CD8-positive, alpha-beta memory T cell (primary cell): Measurements from ENCODE around the gene HOXC5. TPM values are rescaled to one million over a fixed set of nuclear protein-coding genes. Genes with fewer than 3 reads are reported as not detected.

Source experiments
- CTCF ChIA-PET: fragments of 350-600 bp; sonication (Branson Sonifier 250); formaldehyde crosslinking; loops from one replicate; lab custom pipeline; 2021; ENCODE audit warnings: antibody characterized with exemption; lab: Charles Lee
- POLR2A ChIA-PET: fragments of 350-600 bp; sonication (Branson Sonifier 250); formaldehyde crosslinking; loops from one replicate; lab custom pipeline; 2021; ENCODE audit warnings: antibody characterized with exemption; lab: Charles Lee
- DNase-seq, 5 donors: peaks; one replicate each; pipeline versions ENCODE4 v3.0.0 to v3.0.0-alpha.2; 2020 to 2022; ENCODE audit warnings: mixed read lengths in 1 of 5
- H3K27ac ChIP-seq: one replicate; pipeline ENCODE4 v1.7.0; 2013; ENCODE audit warnings: low read depth, mild to moderate bottlenecking, low read length, moderate library complexity
- H3K27me3 ChIP-seq: 2 replicates; pipeline ENCODE4 v1.7.0; 2013; ENCODE audit warnings: low read length, mild to moderate bottlenecking; ENCODE audit not compliant: insufficient read depth, poor library complexity, severe bottlenecking
- H3K36me3 ChIP-seq: 2 replicates; pipeline ENCODE4 v1.7.0; 2013; ENCODE audit warnings: mild to moderate bottlenecking, low read length, moderate library complexity; ENCODE audit not compliant: insufficient read depth
- H3K4me1 ChIP-seq: 2 replicates; pipeline ENCODE4 v1.7.0; 2013; ENCODE audit warnings: mild to moderate bottlenecking, low read length, moderate library complexity; ENCODE audit not compliant: insufficient read depth
- H3K4me3 ChIP-seq: 2 replicates; pipeline ENCODE4 v1.7.0; 2013; ENCODE audit warnings: mild to moderate bottlenecking, low read length
- H3K9me3 ChIP-seq: 2 replicates; pipeline ENCODE4 v1.7.0; 2013; ENCODE audit warnings: mild to moderate bottlenecking, low read length
- H3K27ac Mint-ChIP-seq, 8 donors: one replicate each; pipeline ENCODE4 v1.8.0; 2020 to 2021; ENCODE audit warnings: mixed read lengths in 8 of 8, mild to moderate bottlenecking in 6 of 8, inconsistent platforms in 3 of 8, moderate library complexity in 3 of 8
- H3K27me3 Mint-ChIP-seq, 2 donors: one replicate each; pipeline ENCODE4 v1.8.0; 2020 to 2021; ENCODE audit warnings: mixed read lengths in 2 of 2, mild to moderate bottlenecking in 1 of 2, moderate library complexity in 1 of 2
- H3K36me3 Mint-ChIP-seq, 3 donors: one replicate each; pipeline ENCODE4 v1.8.0; 2020 to 2021; ENCODE audit warnings: mixed read lengths in 3 of 3, inconsistent platforms in 1 of 3, mild to moderate bottlenecking in 1 of 3
- H3K4me1 Mint-ChIP-seq, 3 donors: one replicate each; pipeline ENCODE4 v1.8.0; 2020 to 2021; ENCODE audit warnings: mixed read lengths in 3 of 3, inconsistent platforms in 1 of 3, mild to moderate bottlenecking in 1 of 3
- H3K4me3 Mint-ChIP-seq, 7 donors: one replicate each; pipeline ENCODE4 v1.8.0; 2020 to 2021; ENCODE audit warnings: mixed read lengths in 7 of 7, mild to moderate bottlenecking in 6 of 7, moderate library complexity in 4 of 7, inconsistent platforms in 2 of 7
- H3K9me3 Mint-ChIP-seq, 5 donors: one replicate each; pipeline ENCODE4 v1.8.0; 2020 to 2022; ENCODE audit warnings: mixed read lengths in 5 of 5, mild to moderate bottlenecking in 3 of 5, moderate library complexity in 2 of 5, inconsistent platforms in 1 of 5
- polyA plus RNA-seq: library from polyadenylated mRNA; unstranded; fragments of 300-500 nt; fragmentation: Illumina TruSeq; gene quantifications from one replicate; pipeline ENCODE4 v1.2.3, GENCODE V29; 2021
- total RNA-seq, 2 experiments: library from RNA; stranded (reverse); gene quantifications; one replicate each; pipeline ENCODE4 v1.2.3, GENCODE V29; 2021

The HOXC5 gene
- total and polyA plus RNA-seq, 3 experiments from 2014 or later, result not detected

DNA sequence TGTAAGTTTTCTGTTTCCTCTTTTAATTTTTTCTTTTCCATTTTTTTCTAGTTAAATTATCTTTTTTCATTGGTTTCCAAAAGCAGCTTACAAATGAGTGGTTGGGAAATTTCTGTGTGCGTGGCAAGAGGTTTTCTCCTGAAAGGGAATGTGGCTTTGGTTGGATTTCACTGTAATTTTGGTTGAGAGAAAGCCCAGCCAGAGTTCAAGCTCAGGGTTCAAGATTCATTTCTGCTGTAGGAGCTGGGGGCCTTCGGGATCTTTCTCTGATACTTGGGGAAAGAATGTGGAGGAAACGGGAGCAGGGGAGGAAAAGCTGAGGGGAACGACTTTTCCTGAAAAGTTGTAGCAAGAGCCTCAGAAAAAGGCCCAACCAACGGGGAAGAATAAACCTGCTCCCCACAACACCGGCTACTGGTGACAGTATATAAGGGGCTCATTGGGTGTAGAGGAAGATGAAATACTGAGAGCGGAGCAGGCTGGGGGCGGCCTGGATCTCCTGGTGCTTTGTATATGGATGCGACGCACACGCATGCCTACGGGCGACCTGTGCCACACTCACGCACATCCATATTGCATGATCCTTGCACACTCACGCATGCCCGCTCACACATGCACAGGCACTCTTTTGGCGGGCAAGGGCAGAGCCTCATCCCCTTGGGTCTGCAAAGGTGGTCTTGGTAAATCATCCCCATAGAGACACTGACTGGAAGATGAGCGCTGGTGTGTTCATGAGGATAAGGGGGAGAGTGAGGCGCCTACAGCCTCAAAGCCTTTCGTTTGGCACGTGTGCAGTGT, 46.0 kb upstream of the HOXC5 start:
- H3K4me3 Mint-ChIP-seq, result peak overlapping the region in 5 of 7 donors; percentile 4 to 49 (median 35)
- peaks cover 90 to 94% of the 10 kb centered on the region in 2 donors for H3K27me3 Mint-ChIP-seq
- H3K27ac ChIP-seq, result peak overlapping the region; percentile 10
- peak overlapping the region in 2 of 8 donors; percentile 61 to 66 for H3K27ac Mint-ChIP-seq
- H3K9me3 ChIP-seq, result no peaks in the 10 kb centered on the region
- peaks cover 0 to 9% (median 0%) of the 10 kb centered on the region in 5 donors for H3K9me3 Mint-ChIP-seq
- no peak overlapping the region for H3K4me3 ChIP-seq
- H3K36me3 Mint-ChIP-seq, result no peaks in the 10 kb centered on the region
- ChIA-PET POLR2A (no interaction called here), CTCF (interaction anchor here (1.0 to 2.8 kb wide), 10 partner anchors 8 to 221 kb away, joined by 3 to 12 read pairs (median 4); partner anchors contain the start of genes HOXC5 and HOXC9)
- peaks cover 36 to 51% (median 37%) of the 10 kb centered on the region in 3 donors for H3K4me1 Mint-ChIP-seq
- no peaks in the 10 kb centered on the region for H3K36me3 ChIP-seq
- peaks cover 26% of the 10 kb centered on the region for H3K4me1 ChIP-seq
- no peak for DNase-seq
- H3K27me3 ChIP-seq, result peaks cover 95% of the 10 kb centered on the region

DNA sequence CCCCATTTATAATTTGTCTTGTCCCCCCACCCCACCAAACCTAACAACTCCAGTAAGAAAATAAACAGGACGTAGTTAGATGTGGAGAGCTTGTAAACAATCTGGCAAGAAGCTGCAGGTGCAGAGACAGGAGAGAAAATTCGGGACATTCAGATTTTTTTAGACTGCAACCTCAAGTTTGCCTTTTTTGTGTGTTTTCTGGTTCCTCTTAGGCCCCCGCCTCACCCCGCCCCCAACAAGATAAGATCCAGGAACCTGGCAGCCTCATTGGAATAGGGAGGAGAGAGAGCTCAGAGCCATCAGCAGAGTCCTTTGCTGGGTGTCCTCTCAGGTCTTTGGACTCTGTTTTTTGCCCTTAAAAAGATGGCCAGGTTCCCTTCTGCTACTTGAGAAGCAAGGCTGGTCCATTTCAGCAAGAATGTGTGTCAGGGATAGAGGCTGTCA, 45.0 kb upstream of the HOXC5 start:
- POLR2A ChIA-PET, result no interaction called here
- H3K4me3 ChIP-seq, result no peak overlapping the region
- peaks cover 95% of the 10 kb centered on the region for H3K27me3 ChIP-seq
- CTCF ChIA-PET, result interaction anchor here (1.1 to 2.0 kb wide), 6 partner anchors 9 to 371 kb away, joined by 3 to 8 read pairs (median 5); partner anchors contain the start of gene HOXC9
- Mint-ChIP-seq H3K4me3 (no peak overlapping the region), H3K36me3 (no peaks in the 10 kb centered on the region), H3K9me3 (peaks cover 0 to 9% (median 0%) of the 10 kb centered on the region in 5 donors), H3K27ac (peak overlapping the region in 1 of 8 donors; percentile 1), H3K27me3 (peaks cover 90 to 94% of the 10 kb centered on the region in 2 donors), H3K4me1 (peaks cover 36 to 51% (median 37%) of the 10 kb centered on the region in 3 donors)
- no peaks in the 10 kb centered on the region for H3K36me3 ChIP-seq
- no peak for DNase-seq
- H3K4me1 ChIP-seq, result peaks cover 26% of the 10 kb centered on the region
- H3K9me3 ChIP-seq, result no peaks in the 10 kb centered on the region
- H3K27ac ChIP-seq, result no peak overlapping the region

DNA sequence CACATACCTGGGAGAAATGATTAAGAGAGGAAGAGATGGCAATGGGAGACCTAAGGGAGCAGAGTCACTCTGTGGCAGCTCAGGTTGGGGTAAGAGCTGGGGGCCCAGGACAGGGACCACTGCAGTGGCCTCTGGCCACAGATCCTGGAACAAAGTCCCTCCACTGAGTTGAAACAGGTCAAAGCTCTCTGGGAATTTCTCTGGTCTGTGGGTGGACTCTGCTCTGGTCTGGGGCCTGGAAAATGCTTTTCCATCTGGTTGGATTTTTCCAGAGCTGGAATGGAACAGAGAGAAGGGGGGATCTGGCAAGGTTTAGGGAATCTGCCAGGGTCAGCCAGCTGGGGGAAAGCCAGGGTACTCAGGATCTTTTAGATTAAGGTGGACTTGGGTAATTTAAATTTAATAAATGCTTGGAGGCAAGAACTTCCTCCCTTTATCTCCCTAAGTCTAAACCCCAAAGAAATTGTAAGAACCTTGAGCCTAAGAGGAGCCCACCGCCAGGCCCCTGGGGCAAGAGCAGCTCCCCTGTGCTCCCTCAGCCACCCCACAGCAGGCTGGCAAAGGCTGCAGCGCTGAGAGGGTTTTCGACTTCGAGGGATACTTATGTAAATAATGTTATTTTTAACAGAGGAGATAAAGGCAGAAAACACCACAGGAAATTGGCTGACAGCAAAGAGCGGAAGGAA, 44.2 kb upstream of the HOXC5 start:
- H3K27me3 Mint-ChIP-seq, result peaks cover 90 to 94% of the 10 kb centered on the region in 2 donors
- H3K9me3 ChIP-seq, result no peaks in the 10 kb centered on the region
- H3K4me3 ChIP-seq, result no peak overlapping the region
- H3K9me3 Mint-ChIP-seq, result peaks cover 0 to 4% (median 3%) of the 10 kb centered on the region in 5 donors
- no peaks in the 10 kb centered on the region for H3K36me3 Mint-ChIP-seq
- H3K4me1 ChIP-seq, result peaks cover 26% of the 10 kb centered on the region
- H3K27ac Mint-ChIP-seq, result peak overlapping the region in 1 of 8 donors; percentile 80
- H3K4me1 Mint-ChIP-seq, result peaks cover 39 to 51% (median 39%) of the 10 kb centered on the region in 3 donors
- ChIA-PET POLR2A (no interaction called here), CTCF (interaction anchor here (0.7 to 2.0 kb wide), 6 partner anchors 12 to 370 kb away, joined by 3 to 8 read pairs (median 4); partner anchors contain the start of gene HOXC9)
- H3K27me3 ChIP-seq, result peaks cover 95% of the 10 kb centered on the region
- H3K27ac ChIP-seq, result no peak overlapping the region
- H3K36me3 ChIP-seq, result no peaks in the 10 kb centered on the region
- peak overlapping the region in 6 of 7 donors; percentile 42 to 78 (median 71) for H3K4me3 Mint-ChIP-seq
- no peak for DNase-seq

DNA sequence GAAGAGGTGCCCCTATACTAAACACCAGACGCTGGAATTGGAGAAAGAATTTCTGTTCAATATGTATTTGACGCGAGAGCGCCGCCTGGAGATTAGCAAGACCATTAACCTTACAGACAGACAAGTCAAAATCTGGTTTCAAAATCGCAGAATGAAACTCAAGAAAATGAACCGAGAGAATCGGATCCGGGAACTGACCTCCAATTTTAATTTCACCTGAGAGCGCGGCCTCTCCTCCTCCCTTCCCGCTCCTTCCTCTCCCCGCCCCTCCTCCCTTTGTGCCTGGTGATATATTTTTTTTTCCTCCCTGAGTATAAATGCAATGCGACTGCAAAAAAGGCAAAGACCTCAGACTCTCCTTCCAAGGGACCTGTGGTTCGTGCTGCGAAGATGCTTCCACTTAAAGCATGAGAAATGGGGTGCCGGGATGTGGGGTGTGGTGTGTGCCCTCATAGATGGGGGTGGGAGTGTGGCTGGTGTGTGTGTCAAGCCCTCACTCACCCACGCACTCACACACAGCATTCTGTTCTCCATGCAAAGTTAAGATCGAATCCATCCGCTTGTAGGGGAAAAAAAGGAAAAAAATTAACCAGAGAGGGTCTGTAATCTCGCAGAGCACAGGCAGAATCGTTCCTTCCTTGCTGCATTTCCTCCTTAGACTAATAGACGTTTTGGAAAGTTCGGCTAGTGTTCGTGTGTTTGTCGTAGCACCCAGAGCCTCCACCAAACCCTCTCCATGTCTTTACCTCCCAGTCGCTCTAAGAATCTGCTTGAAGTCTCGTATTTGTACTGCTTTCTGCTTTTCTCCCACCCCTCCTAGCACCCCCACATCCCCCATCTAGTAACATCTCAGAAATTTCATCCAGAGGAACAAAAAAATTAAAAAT, 43.4 kb upstream of the HOXC5 start:
- Histone ChIP-seq H3K4me3 (peak overlapping the region; percentile 4), H3K36me3 (no peaks in the 10 kb centered on the region), H3K4me1 (peaks cover 29% of the 10 kb centered on the region), H3K27ac (no peak overlapping the region), H3K27me3 (peaks cover 96% of the 10 kb centered on the region), H3K9me3 (no peaks in the 10 kb centered on the region)
- Mint-ChIP-seq H3K4me1 (peaks cover 37 to 54% (median 46%) of the 10 kb centered on the region in 3 donors), H3K27me3 (peaks cover 93 to 97% of the 10 kb centered on the region in 2 donors), H3K36me3 (no peaks in the 10 kb centered on the region), H3K4me3 (peak overlapping the region; percentile 37 to 78 (median 66)), H3K27ac (peak overlapping the region in 3 of 8 donors; percentile 4 to 80 (median 56)), H3K9me3 (peaks cover 0 to 7% (median 3%) of the 10 kb centered on the region in 5 donors)
- DNase-seq, result no peak
- CTCF ChIA-PET, result interaction anchor here (2.0 kb wide), 1 partner anchor 218 kb away, joined by 8 read pairs; no protein-coding TSS in a partner anchor
- POLR2A ChIA-PET, result interaction anchor here (0.7 kb wide), 1 partner anchor 9 kb away, joined by 3 read pairs; no protein-coding TSS in a partner anchor

DNA sequence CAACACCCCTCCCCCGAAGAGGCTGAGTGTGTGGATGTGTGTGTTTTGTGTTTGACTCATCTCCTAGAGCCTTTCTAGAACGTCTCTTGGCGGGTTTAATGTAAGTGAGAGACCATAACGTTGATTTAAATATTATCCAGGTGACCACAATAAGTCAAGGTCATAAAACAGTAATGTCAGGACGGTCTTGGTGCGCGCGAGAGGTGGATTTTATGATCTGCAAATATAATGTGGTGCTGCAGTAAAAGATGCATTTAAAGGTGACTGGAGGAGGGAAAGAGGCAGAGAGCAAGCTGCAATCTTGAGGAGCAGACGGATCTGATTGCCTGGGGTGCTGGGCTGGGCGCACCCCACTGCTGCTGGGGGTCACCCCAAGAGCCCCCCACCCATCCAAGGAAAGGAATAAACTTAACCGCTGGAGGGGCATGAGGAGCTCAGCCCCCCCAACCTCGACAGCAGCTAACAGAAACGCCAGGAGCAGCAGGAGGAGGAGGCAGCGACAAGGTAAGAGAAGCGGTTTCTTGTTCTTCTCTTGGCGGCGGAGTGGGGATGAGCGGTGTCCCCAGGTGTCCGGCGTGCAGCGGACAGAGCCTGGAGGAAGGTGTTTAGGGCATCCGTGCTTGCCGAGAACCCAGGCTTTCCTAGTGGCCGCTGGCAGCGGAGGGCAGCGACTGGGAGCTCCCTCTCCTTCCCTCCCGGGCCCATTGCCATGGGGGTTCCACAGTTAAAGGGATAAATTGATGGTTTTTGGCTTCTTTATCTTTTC, 42.4 kb upstream of the HOXC5 start:
- Histone ChIP-seq H3K36me3 (no peaks in the 10 kb centered on the region), H3K27ac (no peak overlapping the region), H3K4me1 (peaks cover 33% of the 10 kb centered on the region), H3K4me3 (no peak overlapping the region), H3K27me3 (peaks cover 99% of the 10 kb centered on the region), H3K9me3 (no peaks in the 10 kb centered on the region)
- H3K9me3 Mint-ChIP-seq, result peaks cover 0 to 7% (median 2%) of the 10 kb centered on the region in 5 donors
- H3K27me3 Mint-ChIP-seq, result peaks cover 91 to 98% of the 10 kb centered on the region in 2 donors
- ChIA-PET CTCF (interaction anchor here (1.4 to 1.5 kb wide), 2 partner anchors 199 to 218 kb away, joined by 3 read pairs; partner anchors contain the start of gene SMUG1), POLR2A (interaction anchor here (0.7 kb wide), 1 partner anchor 10 kb away, joined by 3 read pairs; no protein-coding TSS in a partner anchor)
- DNase-seq, result no peak
- H3K36me3 Mint-ChIP-seq, result no peaks in the 10 kb centered on the region
- peaks cover 36 to 56% (median 50%) of the 10 kb centered on the region in 3 donors for H3K4me1 Mint-ChIP-seq
- peak overlapping the region in 2 of 7 donors; percentile 77 to 78 for H3K4me3 Mint-ChIP-seq
- peak overlapping the region in 1 of 8 donors; percentile 10 for H3K27ac Mint-ChIP-seq

DNA sequence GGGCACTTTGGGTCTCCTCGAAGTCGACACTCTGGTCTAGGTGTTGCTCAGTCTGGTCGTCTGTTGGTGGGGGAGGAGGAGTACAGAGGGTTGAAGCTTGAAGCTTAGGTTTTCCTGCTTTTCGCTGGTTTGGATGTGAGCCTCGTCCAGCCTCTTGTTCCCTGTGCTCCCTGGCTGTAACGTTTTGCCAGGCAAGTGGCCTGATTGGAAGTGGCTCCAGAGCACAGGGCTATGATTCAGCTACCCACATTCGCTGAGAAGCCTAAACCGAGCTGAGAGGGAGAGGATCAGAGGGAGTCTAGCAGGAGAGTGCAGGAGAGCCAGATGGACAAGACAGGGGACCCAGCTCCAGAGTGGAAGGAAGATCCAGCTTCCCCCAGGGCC, 41.8 kb upstream of the HOXC5 start:
- Histone ChIP-seq H3K9me3 (no peaks in the 10 kb centered on the region), H3K4me1 (peaks cover 33% of the 10 kb centered on the region), H3K27me3 (peaks cover 99% of the 10 kb centered on the region), H3K27ac (no peak overlapping the region), H3K36me3 (no peaks in the 10 kb centered on the region), H3K4me3 (no peak overlapping the region)
- peaks cover 92 to 99% of the 10 kb centered on the region in 2 donors for H3K27me3 Mint-ChIP-seq
- ChIA-PET CTCF (interaction anchor here (1.4 to 1.5 kb wide), 3 partner anchors 18 to 217 kb away, joined by 3 to 7 read pairs (median 3); partner anchors contain the start of genes HOXC8 and SMUG1), POLR2A (no interaction called here)
- no peak overlapping the region for H3K4me3 Mint-ChIP-seq
- peaks cover 37 to 58% (median 48%) of the 10 kb centered on the region in 3 donors for H3K4me1 Mint-ChIP-seq
- DNase-seq, result no peak
- no peak overlapping the region for H3K27ac Mint-ChIP-seq
- H3K36me3 Mint-ChIP-seq, result no peaks in the 10 kb centered on the region
- H3K9me3 Mint-ChIP-seq, result peaks cover 0 to 7% (median 2%) of the 10 kb centered on the region in 5 donors
